SK-N-SH (cell line): Measurements from ENCODE around the gene CACNA2D3. TPM values are rescaled to one million over a fixed set of nuclear protein-coding genes. Genes with fewer than 3 reads are reported as not detected.

Experiments
- CTCF ChIA-PET: fragments of 300-600, 350-600 bp; formaldehyde crosslinking; extraction: SDS; loops from one replicate; lab custom pipeline; 2021; lab: Yijun Ruan, JAX
- POLR2A ChIA-PET: fragments of 350-600 bp; sonication (Branson Sonifier 250); formaldehyde crosslinking; extraction: SDS; loops from one replicate; lab custom pipeline; 2020; ENCODE audit warnings: antibody characterized with exemption, inconsistent platforms; lab: Yijun Ruan, JAX
- DNase-seq: peaks from one replicate; pipeline ENCODE4 v3.0.0; 2012
- H2AFZ ChIP-seq: fragments of 200-600 bp; sonication (generic); 2 replicates; pipeline ENCODE4 v1.8.1; 2016; ENCODE audit warnings: antibody characterized with exemption, mild to moderate bottlenecking, low read depth
- H3F3A ChIP-seq: fragments of 200-600 bp; sonication (generic); replicated peaks from 2 replicates; pipeline ENCODE3; 2016; ENCODE audit warnings: antibody characterized with exemption, mild to moderate bottlenecking; ENCODE audit not compliant: insufficient read depth
- H3K27ac ChIP-seq, 2 experiments: fragments of 200-500 bp in 1 of 2; fragments of 200-600 bp in 1 of 2; sonication (Bioruptor generic) in 1 of 2; sonication (generic), shearing (Covaris generic) in 1 of 2; 2 replicates each; pipeline versions ENCODE4 v1.5.1 to v1.6.1; 2014 to 2016; ENCODE audit warnings: low read depth in 2 of 2, inconsistent platforms in 1 of 2, low read length in 1 of 2, mild to moderate bottlenecking in 1 of 2, mixed read lengths in 1 of 2
- H3K27me3 ChIP-seq: fragments of 200-600 bp; sonication (generic), shearing (Covaris generic); 2 replicates; pipeline ENCODE4 v1.6.1; 2016; ENCODE audit warnings: mixed run types; ENCODE audit not compliant: insufficient read depth
- H3K36me3 ChIP-seq, 2 experiments: fragments of 200-500 bp in 1 of 2; fragments of 200-600 bp in 1 of 2; sonication (Bioruptor generic) in 1 of 2; sonication (generic) in 1 of 2; replicated peaks in 1 of 2; 2 replicates each; pipeline versions ENCODE3 to v1.5.1; 2014 to 2016; ENCODE audit warnings: low read length in 1 of 2, mild to moderate bottlenecking in 1 of 2; ENCODE audit not compliant: insufficient read depth in 2 of 2, control insufficient read depth in 1 of 2
- H3K4me1 ChIP-seq, 2 experiments: fragments of 200-500 bp in 1 of 2; fragments of 200-600 bp in 1 of 2; sonication (Bioruptor generic) in 1 of 2; sonication (generic), shearing (Covaris generic) in 1 of 2; 2 replicates each; pipeline versions ENCODE4 v1.5.1 to v1.6.1; 2014 to 2016; ENCODE audit warnings: low read depth in 1 of 2, low read length in 1 of 2, mixed run types in 1 of 2; ENCODE audit not compliant: insufficient read depth in 2 of 2, control insufficient read depth in 1 of 2
- H3K4me2 ChIP-seq: fragments of 200-600 bp; sonication (generic), shearing (Covaris generic); 2 replicates; pipeline ENCODE4 v1.6.1; 2017; ENCODE audit warnings: mixed run types
- H3K4me3 ChIP-seq, 2 experiments: fragments of 200-500 bp in 1 of 2; fragments of 200-600 bp in 1 of 2; sonication (Bioruptor generic) in 1 of 2; sonication (generic), shearing (Covaris generic) in 1 of 2; 2 replicates each; pipeline versions ENCODE4 v1.5.1 to v1.8.1; 2014 to 2016; ENCODE audit warnings: low read depth in 2 of 2, inconsistent platforms in 1 of 2, low read length in 1 of 2, mild to moderate bottlenecking in 1 of 2, mixed read lengths in 1 of 2, moderate library complexity in 1 of 2
- H3K79me2 ChIP-seq: fragments of 200-600 bp; sonication (generic); 2 replicates; pipeline ENCODE4 v1.8.1; 2017; ENCODE audit warnings: mild to moderate bottlenecking; ENCODE audit not compliant: insufficient read depth
- H3K9ac ChIP-seq: fragments of 200-600 bp; sonication (generic); 2 replicates; pipeline ENCODE4 v1.6.1; 2017; ENCODE audit warnings: mixed run types
- H3K9me2 ChIP-seq: fragments of 200-600 bp; sonication (generic); 2 replicates; pipeline ENCODE4 v1.6.1; 2017; ENCODE audit warnings: mixed run types
- H3K9me3 ChIP-seq: fragments of 200-600 bp; sonication (generic); 2 replicates; pipeline ENCODE4 v1.6.1; 2017; ENCODE audit warnings: mixed run types, mild to moderate bottlenecking, moderate library complexity
- H4K20me1 ChIP-seq: fragments of 200-600 bp; sonication (generic); 2 replicates; pipeline ENCODE4 v1.6.1; 2017; ENCODE audit warnings: mild to moderate bottlenecking, mixed run types; ENCODE audit not compliant: insufficient read depth
- ELF1 ChIP-seq: IDR thresholded peaks from 2 replicates; pipeline ENCODE4 v1.4.0; 2012
- EP300 ChIP-seq, 2 experiments: IDR thresholded peaks; 2 replicates each; pipeline versions ENCODE4 v1.4.0 to v1.6.1; 2012; ENCODE audit warnings: borderline replicate concordance in 1 of 2, low read depth in 1 of 2, low read length in 1 of 2
- GABPA ChIP-seq: IDR thresholded peaks from 2 replicates; pipeline ENCODE4 v1.4.0; 2012; ENCODE audit warnings: low read depth, mild to moderate bottlenecking
- RAD21 ChIP-seq: IDR thresholded peaks from 2 replicates; pipeline ENCODE4 v1.6.1; 2012; ENCODE audit warnings: mild to moderate bottlenecking, low read length
- RCOR1 ChIP-seq: fragments of 150-350 bp; IDR thresholded peaks from 2 replicates; pipeline ENCODE4 v1.6.1; 2017; ENCODE audit warnings: antibody characterized with exemption, low read length
- SMC3 ChIP-seq: IDR thresholded peaks from 2 replicates; pipeline ENCODE4 v1.6.1; 2012; ENCODE audit warnings: low read depth, low read length, improper control_type of control experiment
- TAF1 ChIP-seq: IDR thresholded peaks from 2 replicates; pipeline ENCODE4 v1.6.1; 2012; ENCODE audit warnings: low read depth, mild to moderate bottlenecking, low read length, moderate library complexity, borderline replicate concordance
- YY1 ChIP-seq: IDR thresholded peaks from 2 replicates; pipeline ENCODE4 v1.4.0; 2012; ENCODE audit warnings: low read depth, mild to moderate bottlenecking
- WGBS: methylation state at CpG from one replicate; pipeline ENCODE4 v1.1.6; 2017; ENCODE audit warnings: low lambda C conversion rate; 5-methylcytosine and 5-hydroxymethylcytosine counted together
- polyA plus RNA-seq, 3 experiments: library from polyadenylated mRNA; depleted of rRNA; stranded (reverse); fragments of >200 nt; gene quantifications; 2 replicates each; pipeline ENCODE4 v1.2.3, GENCODE V29; 2012
- TF ChIP-seq, protein P1 (sequence below): IDR thresholded peaks from 2 replicates; pipeline ENCODE4 v1.6.1; 2012; ENCODE audit warnings: mild to moderate bottlenecking, low read depth, low read length, moderate library complexity
- TF ChIP-seq, protein P2 (sequence below): fragments of 150-350 bp; IDR thresholded peaks from 2 replicates; pipeline ENCODE4 v1.6.1; 2017; ENCODE audit warnings: antibody characterized with exemption, low read length, low read depth, borderline replicate concordance
- TF ChIP-seq, protein P3 (sequence below): IDR thresholded peaks from 2 replicates; pipeline ENCODE4; 2012
- TF ChIP-seq, protein P4 (sequence below): fragments of 200-600 bp; sonication (generic); IDR thresholded peaks from 2 replicates; pipeline ENCODE4 v1.6.1; 2017; ENCODE audit warnings: antibody characterized with exemption, mild to moderate bottlenecking, moderate library complexity

Gene CACNA2D3
- polyA plus RNA-seq, 1 of the 3 experiments (the other 2 are of a cell fraction), result 0.15 TPM

DNA sequence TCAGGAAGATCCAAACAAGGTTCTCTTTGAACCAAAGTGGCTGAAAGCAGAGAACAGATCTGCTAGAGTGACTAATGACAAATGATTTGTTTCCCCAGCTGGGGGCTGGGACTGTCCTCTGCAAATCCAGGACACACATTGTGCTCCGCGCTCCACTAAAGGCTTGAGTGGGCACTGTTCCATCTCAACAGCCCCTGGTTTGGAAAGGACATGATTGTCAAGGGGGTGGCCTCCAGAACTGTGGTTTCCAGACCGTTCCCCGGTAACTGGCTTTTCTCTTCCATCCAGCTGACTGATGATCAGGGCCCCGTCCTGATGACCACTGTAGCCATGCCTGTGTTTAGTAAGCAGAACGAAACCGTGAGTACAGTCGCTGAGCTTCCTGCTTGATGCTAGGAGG is 714.5 kb downstream of the CACNA2D3 start:
- ChIA-PET POLR2A (no interaction called here), CTCF (interaction anchor here (0.6 to 2.2 kb wide), 4 partner anchors 15 to 819 kb away, joined by 3 to 6 read pairs (median 4); no protein-coding TSS in a partner anchor)
- Histone ChIP-seq H3K4me2 (no peak overlapping the region), H3K9me3 (no peaks in the 10 kb centered on the region), H3K9me2 (no peaks in the 10 kb centered on the region), H3F3A (no peaks in the 10 kb centered on the region), H3K4me1 (peaks cover 0 to 10% of the 10 kb centered on the region in 2 experiments; a peak in 1 of 4 replicates), H3K4me3 (no peak overlapping the region), H3K27ac (no peak overlapping the region), H3K9ac (no peak overlapping the region), H2AFZ (no peak overlapping the region), H4K20me1 (no peaks in the 10 kb centered on the region), H3K36me3 (no peaks in the 10 kb centered on the region), H3K79me2 (no peaks in the 10 kb centered on the region), H3K27me3 (no peaks in the 10 kb centered on the region)
- peak; percentile 22 for DNase-seq
- TF ChIP-seq, protein P1, sequence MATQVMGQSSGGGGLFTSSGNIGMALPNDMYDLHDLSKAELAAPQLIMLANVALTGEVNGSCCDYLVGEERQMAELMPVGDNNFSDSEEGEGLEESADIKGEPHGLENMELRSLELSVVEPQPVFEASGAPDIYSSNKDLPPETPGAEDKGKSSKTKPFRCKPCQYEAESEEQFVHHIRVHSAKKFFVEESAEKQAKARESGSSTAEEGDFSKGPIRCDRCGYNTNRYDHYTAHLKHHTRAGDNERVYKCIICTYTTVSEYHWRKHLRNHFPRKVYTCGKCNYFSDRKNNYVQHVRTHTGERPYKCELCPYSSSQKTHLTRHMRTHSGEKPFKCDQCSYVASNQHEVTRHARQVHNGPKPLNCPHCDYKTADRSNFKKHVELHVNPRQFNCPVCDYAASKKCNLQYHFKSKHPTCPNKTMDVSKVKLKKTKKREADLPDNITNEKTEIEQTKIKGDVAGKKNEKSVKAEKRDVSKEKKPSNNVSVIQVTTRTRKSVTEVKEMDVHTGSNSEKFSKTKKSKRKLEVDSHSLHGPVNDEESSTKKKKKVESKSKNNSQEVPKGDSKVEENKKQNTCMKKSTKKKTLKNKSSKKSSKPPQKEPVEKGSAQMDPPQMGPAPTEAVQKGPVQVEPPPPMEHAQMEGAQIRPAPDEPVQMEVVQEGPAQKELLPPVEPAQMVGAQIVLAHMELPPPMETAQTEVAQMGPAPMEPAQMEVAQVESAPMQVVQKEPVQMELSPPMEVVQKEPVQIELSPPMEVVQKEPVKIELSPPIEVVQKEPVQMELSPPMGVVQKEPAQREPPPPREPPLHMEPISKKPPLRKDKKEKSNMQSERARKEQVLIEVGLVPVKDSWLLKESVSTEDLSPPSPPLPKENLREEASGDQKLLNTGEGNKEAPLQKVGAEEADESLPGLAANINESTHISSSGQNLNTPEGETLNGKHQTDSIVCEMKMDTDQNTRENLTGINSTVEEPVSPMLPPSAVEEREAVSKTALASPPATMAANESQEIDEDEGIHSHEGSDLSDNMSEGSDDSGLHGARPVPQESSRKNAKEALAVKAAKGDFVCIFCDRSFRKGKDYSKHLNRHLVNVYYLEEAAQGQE, result no peak
- TF ChIP-seq TAF1 (no peak), ELF1 (no peak), EP300 (IDR thresholded peaks at IDR 0.05; ENCODE audit: borderline replicate concordance in 1 of 2, low read depth in 1 of 2, low read length in 1 of 2) (no peak), RCOR1 (no peak), GABPA (no peak), YY1 (no peak)
- TF ChIP-seq, protein P2, sequence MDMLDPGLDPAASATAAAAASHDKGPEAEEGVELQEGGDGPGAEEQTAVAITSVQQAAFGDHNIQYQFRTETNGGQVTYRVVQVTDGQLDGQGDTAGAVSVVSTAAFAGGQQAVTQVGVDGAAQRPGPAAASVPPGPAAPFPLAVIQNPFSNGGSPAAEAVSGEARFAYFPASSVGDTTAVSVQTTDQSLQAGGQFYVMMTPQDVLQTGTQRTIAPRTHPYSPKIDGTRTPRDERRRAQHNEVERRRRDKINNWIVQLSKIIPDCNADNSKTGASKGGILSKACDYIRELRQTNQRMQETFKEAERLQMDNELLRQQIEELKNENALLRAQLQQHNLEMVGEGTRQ, result no peak
- TF ChIP-seq, all 33 proteins: peak for 0
- WGBS, result 69% methylated on average over 8 of the region's 8 CpGs

DNA sequence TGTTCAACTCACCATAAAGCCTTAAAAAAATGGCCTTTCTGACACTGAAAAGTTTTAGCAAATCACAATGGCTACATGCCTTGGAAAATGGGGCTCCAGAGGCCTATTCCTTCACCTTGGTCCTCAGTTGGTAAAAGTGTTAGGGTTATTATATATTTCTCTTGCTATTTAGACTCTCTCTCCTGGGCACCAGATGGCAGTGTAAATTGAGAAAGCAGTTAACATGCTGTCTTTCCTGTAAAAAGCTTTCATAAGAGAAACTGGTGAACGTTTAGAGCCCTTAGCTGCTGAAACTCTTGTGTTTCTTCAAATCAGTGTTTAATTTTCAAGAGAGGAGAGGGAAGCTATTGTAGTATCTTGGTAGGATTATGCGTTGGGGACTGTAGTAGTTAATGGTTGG is 715.6 kb downstream of the CACNA2D3 start:
- Histone ChIP-seq H3K79me2 (no peaks in the 10 kb centered on the region), H3K4me1 (peaks cover 0 to 10% of the 10 kb centered on the region in 2 experiments; a peak in 1 of 4 replicates)
- TF ChIP-seq, protein P3, sequence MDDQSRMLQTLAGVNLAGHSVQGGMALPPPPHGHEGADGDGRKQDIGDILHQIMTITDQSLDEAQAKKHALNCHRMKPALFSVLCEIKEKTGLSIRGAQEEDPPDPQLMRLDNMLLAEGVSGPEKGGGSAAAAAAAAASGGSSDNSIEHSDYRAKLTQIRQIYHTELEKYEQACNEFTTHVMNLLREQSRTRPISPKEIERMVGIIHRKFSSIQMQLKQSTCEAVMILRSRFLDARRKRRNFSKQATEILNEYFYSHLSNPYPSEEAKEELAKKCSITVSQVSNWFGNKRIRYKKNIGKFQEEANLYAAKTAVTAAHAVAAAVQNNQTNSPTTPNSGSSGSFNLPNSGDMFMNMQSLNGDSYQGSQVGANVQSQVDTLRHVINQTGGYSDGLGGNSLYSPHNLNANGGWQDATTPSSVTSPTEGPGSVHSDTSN, result no peak
- TF ChIP-seq SMC3 (0 out of 2 replicates have a peak, but pooled peaks have one; percentile 23), RAD21 (peak; percentile 40; the same call in 1 of the 2 replicates)
- TF ChIP-seq, protein P4, sequence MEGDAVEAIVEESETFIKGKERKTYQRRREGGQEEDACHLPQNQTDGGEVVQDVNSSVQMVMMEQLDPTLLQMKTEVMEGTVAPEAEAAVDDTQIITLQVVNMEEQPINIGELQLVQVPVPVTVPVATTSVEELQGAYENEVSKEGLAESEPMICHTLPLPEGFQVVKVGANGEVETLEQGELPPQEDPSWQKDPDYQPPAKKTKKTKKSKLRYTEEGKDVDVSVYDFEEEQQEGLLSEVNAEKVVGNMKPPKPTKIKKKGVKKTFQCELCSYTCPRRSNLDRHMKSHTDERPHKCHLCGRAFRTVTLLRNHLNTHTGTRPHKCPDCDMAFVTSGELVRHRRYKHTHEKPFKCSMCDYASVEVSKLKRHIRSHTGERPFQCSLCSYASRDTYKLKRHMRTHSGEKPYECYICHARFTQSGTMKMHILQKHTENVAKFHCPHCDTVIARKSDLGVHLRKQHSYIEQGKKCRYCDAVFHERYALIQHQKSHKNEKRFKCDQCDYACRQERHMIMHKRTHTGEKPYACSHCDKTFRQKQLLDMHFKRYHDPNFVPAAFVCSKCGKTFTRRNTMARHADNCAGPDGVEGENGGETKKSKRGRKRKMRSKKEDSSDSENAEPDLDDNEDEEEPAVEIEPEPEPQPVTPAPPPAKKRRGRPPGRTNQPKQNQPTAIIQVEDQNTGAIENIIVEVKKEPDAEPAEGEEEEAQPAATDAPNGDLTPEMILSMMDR, result peak; percentile 52
- TF ChIP-seq, all 33 proteins: peak for 3
- H3F3A ChIP-seq, result no peaks in the 10 kb centered on the region
- H2AFZ ChIP-seq, result no peak overlapping the region
- no peak overlapping the region for H3K4me3 ChIP-seq
- ChIA-PET POLR2A (no interaction called here), CTCF (interaction anchor here (0.6 to 1.5 kb wide), 6 partner anchors 8 to 403 kb away, joined by 3 to 5 read pairs (median 3); no protein-coding TSS in a partner anchor)
- no peak overlapping the region for H3K4me2 ChIP-seq
- H3K9me2 ChIP-seq, result no peaks in the 10 kb centered on the region
- H3K27me3 ChIP-seq, result no peaks in the 10 kb centered on the region
- no peak overlapping the region for H3K27ac ChIP-seq
- no peak for DNase-seq
- no peaks in the 10 kb centered on the region for H3K36me3 ChIP-seq
- WGBS, result 55% methylated on average over 2 of the region's 2 CpGs
- H3K9ac ChIP-seq, result no peak overlapping the region
- no peaks in the 10 kb centered on the region for H4K20me1 ChIP-seq
- no peaks in the 10 kb centered on the region for H3K9me3 ChIP-seq
